ENCODE measurements around the gene KRT37. TPM values are rescaled to one million over a fixed set of nuclear protein-coding genes. Genes with fewer than 3 reads are reported as not detected.

KRT37 gene
- total RNA-seq (2014; rRNA removed; shearing (Covaris generic)), result not detected in 2 replicates

DNA sequence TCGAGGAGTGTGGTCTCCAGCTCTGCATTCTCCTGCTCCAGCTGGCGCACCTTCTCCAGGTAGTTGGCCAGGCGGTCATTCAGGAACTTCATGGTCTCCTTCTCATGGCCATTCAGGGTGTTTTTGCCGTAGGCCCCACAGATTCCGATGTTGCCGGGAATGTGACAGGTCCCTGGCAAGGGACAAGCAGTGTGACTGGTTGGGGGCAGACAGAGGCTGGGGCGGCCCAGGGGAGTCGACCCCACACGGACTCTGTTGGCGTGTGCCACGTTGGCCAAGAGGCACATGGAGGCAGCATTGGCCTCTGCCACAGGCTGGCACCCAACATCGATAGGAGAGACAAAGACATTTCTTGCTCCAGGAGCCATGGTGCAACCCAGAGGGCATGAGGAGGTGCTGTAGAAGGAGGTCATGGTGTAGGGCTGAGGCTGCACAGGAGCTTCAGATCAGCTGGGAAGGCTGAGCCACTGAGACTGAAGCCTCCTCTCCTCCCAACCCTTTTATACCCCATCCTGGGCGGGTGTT, at the start of gene KRT37:
TSS of gene KRT37 (minus strand) at position 475 of the 525 bp plus-strand sequence. CDS start at position 413, 62 bp downstream.
- no peak for DNase-seq (ENCODE audit: low read depth)

DNA sequence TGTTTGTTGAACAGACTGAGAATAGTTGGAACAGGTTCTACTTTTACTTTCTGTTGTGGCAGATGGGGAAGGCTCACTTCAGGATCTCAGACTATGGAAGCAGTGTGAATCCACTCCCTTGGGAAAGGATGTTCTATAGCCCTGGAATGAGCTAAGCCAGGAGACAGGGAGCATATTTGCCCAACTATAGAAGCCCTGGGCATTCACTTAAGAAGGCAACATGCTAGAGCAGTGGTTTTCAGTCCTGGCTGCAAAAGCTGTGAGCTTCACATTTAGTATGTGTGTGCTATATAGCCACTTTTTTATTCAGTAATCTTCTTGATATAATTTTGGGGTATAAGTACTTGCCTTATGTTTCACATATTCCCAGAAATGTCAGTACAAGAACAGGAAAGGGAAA, 44.0 kb upstream of the KRT37 start:
- DNase-seq (ENCODE audit: low read depth), result no peak

DNA sequence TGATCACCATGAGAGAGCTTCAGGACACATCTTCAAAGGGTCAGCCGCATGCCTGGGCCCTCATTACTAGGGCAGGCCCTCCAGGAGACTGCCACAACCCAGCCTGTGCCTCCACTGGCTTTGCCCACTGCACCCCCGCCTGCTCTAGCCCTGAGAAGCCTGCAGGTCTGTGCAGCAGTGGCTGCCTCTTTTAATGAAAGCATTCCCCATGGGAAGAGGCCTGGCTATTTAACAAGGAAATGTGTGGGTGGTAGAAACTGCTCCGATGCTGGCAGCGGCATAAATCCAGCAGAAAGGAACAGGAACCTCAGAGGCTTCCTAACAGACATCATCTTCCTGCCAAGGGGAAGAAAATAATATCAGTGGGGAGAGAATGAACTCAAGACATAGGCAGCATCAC, 43.2 kb upstream of the KRT37 start:
- DNase-seq (ENCODE audit: low read depth), result no peak

DNA sequence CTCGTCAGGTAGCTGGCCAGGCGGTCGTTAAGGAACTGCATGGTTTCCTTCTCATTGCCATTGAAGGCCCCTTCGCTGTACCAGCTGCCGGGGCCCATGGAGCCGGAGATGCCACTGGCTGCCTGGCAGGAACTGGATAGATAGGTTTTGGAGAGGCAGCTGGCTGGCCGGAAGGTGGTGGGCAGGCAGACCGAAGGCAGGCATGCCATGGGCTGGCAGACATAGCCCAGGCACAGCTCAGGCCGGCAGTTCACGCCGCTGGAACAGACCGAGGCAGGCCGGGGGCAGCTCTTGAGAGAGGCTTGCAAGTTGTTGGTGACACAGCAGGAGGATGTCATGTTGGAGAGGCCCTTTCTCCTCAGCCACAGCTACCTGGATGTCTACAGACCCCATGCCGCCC, 42.6 kb upstream of the KRT37 start, which contains the start of gene KRT32:
TSS of gene KRT32 (minus strand) at position 399 of the 400 bp plus-strand sequence. CDS start at position 338, 61 bp downstream.
- no peak for DNase-seq (ENCODE audit: low read depth)

DNA sequence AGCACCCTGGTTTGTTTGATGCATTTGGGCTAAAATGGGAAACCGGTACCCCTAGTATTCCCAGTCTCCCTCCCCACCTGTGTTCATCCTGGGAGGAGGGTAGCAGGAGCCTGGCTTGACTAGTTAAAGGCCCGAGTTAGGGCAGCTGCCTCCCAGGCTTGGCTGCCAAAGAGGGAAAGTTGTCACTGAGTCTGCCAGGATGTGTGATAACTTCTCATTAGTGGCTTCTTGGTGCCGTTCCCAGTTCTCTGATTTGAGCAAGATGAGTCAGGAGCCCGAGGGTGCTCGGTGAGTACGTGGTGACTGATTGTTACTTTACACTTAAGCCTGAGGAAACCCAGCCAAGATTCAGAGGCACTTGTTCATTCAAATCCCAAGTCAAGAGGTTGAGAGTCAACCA, 40.3 kb upstream of the KRT37 start:
- peak; percentile 96 for DNase-seq (ENCODE audit: low read depth)

DNA sequence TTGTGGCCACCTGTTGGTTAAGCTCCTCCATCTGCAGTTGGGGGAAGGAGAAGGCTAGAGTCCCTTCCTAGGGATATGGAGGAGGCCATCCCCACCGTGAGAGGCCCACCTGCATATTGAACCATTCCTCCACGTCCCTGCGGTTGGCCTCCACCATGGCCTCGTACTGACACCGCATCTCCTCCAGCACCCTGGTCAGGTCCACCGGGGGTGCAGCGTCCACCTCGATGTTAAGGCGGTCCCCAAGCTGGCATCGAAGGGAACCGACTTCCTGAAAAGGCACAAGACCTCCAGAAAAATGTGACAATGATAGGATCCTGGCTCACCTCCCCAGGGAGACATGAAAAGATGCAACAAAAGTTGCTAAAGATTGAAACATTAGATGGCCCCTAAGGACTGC, 39.8 kb upstream of the KRT37 start:
- no peak for DNase-seq (ENCODE audit: low read depth)

DNA sequence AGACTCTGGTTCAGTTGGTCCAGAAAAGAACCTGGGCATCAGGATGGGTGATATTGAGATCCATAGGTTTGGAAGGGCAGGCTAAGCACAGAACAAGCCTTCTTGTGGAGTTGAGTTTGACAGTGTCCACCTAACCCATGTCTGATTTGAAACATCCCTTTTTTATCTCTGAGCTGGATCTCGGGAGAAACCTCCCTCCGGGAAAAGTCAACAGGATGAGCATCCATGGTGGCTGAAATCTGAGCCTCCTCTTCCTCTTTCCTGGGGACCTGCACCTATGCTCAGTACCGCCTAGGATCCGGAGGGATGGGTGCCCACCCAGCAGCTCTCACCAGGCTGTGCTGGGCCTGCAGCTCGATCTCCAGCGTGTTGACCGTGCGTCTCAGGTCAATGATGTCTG, 39.4 kb upstream of the KRT37 start:
- DNase-seq (ENCODE audit: low read depth), result no peak

DNA sequence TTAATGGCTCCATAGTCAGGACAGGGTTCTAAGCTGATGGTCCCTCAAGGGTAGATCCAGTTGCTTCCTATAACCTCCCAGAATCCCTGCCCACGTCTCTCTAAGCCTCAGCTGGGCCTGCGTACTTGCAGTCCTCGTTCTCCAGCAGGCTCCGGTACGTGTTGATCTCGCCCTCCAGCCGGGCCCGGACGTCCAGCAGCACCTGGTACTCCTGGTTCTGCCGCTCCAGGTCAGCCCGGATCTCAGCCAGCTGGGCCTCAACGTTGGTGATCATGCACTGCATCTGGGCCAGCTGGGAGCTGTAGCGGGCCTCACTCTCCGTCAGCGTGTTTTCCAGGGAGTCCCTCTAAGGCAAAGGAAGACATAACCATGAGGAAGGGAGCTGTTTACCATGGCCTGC, 38.3 kb upstream of the KRT37 start:
- DNase-seq (ENCODE audit: low read depth), result no peak

DNA sequence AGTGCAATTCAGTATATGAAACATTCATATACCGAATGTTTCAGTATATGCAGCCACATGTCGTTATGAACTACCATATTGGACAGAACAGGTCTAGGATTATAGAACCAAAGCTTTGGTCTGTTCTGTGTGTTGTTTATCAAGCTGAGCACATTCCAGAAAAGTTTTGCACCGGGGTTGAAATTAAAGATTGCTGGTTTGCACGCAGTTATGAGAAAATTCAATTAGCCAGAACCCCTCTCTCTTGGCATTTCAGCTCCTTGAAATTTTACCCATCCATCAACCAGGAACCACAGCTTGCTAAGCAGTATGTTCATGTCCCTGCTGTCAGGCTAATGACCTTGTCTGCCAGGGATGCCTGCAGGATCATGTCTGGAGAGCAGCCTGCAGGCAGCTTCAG, 33.3 kb upstream of the KRT37 start:
- DNase-seq (ENCODE audit: low read depth), result no peak

DNA sequence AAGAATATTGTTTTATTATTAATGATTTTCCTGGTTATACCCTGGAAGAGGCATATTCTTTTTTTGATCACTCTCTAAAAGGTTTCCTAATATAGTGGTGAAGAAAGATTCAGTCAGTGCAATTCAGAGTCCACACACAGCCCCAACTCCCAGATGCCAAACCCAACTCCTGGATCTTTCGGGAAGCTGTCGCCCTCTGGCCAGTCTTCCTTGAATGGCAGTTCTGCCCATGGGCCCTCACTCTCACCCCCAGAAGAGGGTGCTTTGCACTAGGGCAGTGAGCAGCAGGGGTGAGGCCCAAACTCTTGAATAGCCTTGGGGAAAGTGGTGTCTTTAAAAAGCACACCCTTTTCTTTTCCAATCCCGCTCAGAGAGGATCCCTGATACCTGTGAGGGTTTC, 31.8 kb upstream of the KRT37 start:
- peak; percentile 27 for DNase-seq (ENCODE audit: low read depth)

DNA sequence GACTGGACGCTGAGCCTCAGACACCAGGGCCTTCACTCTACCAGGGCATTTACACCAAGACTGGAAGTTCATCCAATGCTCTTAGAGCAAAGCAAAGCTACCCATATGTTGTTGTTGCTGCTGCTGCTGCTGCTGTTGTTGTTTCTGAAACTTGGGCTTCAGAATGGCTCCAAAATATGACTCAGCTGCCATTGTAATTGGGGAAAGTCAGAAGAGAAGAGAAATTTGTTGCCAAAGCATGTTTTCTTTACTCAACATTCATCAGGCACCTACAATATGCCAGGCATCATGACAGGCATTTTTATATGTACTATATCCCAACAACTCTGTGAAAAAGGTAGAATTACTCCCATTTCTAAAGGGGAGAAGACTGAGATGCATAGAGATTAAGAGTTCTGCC, 30.9 kb upstream of the KRT37 start:
- DNase-seq (ENCODE audit: low read depth), result no peak

DNA sequence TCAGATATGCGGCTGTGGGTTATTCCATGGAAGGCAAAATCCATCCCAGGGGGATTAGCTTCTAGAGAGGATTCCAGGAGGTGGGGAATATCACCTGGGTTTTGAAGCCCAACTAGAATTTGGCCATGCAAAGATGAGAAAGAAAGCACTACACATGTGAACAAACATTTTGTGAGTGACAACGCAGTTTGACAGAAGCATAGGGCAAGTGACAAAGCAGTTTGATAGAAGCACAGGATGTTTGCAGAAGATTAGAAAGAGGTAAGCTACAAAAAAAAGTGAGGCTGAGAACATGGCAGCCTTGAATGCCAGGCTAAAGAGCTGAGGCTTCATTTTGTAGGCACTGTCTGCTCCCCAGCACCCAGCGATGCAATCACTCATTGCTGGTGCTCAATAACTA, 28.7 kb upstream of the KRT37 start:
- DNase-seq (ENCODE audit: low read depth), result no peak

DNA sequence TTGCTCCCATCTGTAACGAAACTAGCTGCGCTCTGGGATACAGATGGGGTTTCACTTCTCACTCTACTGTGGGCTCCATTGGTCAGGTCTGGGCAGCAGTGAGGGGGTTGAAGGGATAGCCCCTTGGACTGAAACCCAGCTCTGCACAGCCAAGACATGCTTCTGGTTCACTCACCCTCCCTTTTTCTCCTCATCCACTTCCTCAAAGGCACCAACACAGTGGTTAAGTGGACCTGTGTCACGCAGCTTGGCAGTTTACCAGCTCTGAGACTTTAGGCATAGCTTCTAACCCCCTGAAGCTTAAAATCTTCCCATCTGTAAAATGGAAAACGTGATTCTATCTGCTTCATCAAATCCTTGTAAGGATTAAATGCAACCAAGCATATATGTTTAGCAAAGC, 27.9 kb upstream of the KRT37 start:
- DNase-seq (ENCODE audit: low read depth), result no peak

DNA sequence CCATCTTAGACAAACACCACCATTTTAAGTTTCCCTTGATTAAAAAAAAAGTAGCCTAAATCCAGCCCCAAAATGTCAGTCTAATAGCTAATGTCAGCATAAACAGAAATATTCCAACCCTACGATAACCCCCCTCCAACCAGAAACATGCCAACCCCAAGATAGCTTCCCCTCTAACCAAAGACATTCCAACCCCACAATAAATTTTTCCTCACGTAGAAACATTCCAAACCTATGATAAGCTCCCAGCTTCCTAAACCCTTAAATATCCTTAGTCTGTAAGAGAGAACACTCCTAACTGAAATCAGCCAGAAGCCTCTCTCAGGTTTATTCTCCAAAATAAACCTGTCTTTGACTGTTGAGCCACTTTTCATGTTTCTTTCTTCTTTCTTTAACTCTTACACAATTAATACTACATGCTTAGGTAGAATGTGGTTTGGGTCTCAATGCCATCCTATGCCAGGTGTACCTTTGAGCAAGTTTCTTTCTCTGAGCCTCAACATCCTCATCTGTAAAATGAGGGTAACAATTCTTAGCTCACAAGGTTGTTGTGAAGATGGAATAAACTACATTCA, 26.9 kb upstream of the KRT37 start:
- no peak for DNase-seq (ENCODE audit: low read depth)

DNA sequence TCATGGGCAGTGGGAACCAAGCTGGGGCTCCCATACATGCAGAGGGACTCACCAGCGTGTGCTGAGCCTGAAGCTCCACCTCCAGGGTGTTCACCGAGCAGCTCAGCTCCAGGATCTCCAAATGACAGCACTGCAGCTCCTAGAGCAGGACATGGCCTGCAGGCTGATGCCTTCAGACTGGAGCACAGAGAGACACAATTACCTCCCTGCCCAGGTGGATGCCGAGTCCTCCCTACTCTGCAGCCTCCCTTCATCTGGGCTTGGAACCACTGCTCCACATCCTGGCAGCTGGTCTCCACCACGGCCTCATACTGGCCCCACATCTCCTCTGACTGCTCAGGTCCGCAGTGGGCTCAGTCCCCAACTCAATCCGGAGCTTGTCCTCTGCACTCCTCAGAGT, 24.6 kb upstream of the KRT37 start:
- DNase-seq (ENCODE audit: low read depth), result no peak

DNA sequence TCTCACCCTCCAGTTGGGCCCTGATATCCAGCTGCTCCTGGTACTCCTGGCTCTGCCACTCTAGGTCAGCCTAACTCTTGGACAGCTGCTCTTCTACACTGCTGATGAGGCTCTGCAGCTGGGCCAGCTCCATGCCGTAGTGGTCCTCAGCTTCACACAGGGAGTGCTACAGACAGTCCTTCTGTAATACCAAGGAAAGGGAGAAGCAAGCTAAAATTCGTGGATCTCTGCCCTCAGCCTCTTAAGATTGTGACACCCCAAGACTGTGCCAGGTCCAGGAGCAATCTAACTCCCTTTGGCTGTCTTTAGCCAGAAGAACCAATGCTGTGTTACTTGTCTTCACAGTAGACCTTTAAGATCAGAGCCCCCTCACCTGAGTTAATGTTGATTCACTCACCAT, 24.1 kb upstream of the KRT37 start:
- no peak for DNase-seq (ENCODE audit: low read depth)

DNA sequence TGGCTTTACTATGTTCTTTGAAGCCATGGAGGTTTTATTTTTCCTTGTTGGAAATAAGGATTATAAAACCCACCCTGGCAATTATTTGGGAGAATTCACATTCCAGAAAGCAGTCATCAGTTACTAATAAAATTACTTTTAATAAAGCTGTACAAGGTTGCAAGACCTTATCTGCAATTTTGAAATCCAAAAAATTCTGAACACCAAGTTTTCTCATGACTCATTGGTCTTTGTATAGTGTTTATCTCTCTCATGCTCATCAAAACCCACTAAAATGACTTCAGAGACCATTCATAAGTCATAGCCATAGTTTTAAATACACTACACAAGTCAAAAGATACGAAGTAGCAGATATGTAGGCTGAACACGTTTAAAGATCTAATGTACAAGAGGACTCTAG, 22.4 kb upstream of the KRT37 start:
- no peak for DNase-seq (ENCODE audit: low read depth)

DNA sequence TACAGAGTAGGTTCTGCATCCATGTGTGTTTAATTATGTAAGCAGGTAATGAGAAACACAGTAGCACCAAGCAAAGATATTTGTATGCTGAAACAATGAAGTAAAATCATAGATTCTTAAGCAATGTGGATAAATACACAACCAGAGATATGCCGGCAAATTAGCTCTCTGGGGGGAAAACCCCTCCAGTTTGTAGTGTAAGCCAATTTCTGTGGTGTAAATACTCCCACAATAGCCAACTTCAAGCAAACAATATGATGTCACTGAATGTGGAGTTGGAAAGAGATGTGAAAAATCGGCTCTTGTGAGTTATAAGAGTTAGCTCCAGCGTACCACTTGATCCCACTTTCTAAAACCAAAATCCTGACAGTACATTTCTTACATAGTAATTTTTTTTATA, 20.3 kb upstream of the KRT37 start:
- DNase-seq (ENCODE audit: low read depth), result no peak

DNA sequence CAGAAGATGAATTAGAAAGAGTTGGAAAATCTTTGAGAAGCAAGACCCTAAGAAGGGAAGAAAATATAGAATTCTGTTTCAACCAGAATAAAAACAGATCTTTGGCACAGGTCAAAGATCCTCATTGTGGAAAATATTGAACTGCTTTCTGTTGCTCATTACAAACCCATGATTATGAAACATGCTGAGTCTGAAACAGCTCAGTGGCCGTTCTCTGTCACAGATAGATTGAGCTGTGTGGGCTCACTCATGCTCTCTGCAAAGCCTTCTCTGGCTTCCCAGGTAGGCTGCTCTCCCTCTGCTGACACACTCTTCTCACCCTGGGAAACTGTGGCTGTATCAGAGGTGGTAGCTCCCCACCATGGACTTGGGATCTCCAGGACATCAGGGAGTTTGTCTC, 19.8 kb upstream of the KRT37 start:
- no peak for DNase-seq (ENCODE audit: low read depth)

DNA sequence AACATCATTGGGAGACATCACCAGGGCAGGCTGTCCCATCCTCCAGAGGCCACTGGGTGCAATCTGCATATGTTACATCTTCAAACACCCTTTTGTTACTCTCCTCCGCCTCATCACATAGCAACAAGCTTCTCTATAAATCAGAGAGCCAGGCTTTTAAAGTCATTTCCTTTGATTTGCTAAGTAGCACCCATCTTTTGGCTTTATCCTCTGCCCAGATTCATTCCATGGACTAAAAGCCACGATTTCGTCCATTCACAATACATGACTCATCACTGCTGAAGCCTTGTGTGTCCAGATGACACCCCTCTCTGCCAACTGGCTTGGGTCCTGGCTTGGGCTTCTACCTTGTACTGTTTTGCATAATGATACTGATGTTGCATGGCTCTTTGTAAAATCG, 18.4 kb upstream of the KRT37 start:
- DNase-seq (ENCODE audit: low read depth), result no peak

DNA sequence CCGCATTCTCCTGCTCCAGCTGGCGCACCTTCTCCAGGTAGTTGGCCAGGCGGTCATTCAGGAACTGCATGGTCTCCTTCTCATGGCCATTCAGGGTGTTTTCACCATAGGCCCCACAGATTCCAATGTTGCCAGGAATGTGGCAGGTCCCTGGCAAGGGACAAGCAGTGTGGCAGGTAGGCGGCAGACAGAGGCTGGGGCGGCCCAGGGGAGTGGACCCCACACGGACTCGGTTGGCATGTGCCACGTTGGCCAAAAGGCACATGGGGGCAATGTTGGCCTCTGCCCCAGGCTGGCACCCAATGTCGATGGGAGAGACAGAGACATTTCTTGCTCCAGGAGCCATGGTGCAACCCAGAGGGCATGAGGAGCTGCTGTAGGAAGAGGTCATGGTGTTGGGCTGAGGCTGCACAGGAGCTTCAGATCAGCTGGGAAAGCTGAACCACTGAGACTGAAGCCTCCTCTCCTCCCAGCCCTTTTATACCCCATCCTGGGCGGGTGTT, 16.2 kb upstream of the KRT37 start, which contains the start of gene KRT38:
TSS of gene KRT38 (minus strand) at position 453 of the 503 bp plus-strand sequence. CDS start at position 391, 62 bp downstream.
- DNase-seq (ENCODE audit: low read depth), result no peak

DNA sequence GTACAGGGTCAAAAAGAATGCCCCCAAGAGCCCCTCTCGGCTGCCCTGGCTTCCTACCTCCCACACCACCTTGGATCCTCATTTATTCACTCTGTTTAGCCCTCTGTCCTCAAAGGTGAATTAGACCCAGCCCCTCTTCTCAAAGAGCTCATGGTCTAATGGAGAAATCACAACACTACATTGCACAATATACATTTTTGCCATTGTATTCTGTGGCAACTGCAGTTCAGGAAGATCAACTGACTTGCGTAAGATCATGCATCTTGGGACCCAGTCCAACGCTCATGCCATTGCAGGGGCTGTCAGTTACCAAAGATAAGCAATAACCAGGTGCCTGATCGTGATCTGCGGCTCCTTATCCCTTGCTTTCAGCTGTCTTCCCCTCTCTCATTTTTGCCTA, 15.0 kb upstream of the KRT37 start:
- no peak for DNase-seq (ENCODE audit: low read depth)

DNA sequence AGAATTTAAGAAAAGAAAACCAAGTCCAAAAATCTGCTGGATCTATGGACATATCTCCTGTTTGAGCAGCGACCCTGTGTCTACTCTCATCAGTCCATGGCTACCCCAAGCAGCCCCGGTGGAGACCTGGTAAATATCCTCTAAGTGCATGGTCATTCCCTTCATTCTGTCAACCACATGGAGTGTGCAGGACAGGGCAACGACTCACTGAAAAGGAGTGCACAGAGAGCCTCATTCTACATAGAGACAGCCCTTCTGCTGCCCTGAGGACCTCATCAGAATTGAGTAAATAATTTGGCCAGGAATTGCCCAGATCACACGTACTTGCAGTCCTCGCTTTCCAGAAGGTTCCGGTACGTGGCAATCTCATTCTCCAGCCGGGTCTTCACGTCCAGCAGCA, 13.4 kb upstream of the KRT37 start:
- no peak for DNase-seq (ENCODE audit: low read depth)

DNA sequence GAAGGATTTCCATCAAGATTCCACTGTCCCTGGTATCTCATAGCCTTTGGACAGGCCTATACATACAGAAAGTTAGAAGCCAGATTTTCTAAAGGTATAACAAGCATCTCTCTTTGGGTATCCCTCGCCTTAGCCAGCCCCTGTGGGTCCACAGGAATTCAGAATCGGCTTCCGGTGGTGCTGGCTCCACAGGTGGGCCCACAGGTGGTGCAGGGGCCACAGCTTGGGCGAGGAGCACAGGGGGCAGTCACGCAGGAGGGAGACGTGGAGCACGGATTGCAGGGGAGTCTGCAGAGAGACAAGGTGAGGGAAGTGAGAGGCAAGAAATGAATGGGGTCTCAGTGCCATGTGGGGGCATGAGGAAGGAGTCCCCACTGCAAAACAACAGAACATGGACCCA, 12.9 kb upstream of the KRT37 start:
- no peak for DNase-seq (ENCODE audit: low read depth)
